NB4 (cell line): ENCODE measurements around the gene CNTN4.

ENCODE experiments used
- DNase-seq: peaks from one replicate; pipeline ENCODE4 v3.0.0; 2010; ENCODE audit warnings: low read depth
- H3K4me3 ChIP-seq: one replicate; pipeline ENCODE4 v1.5.1; 2011; ENCODE audit warnings: mild to moderate bottlenecking, low read depth, low read length, moderate library complexity
- MYC ChIP-seq: IDR thresholded peaks from 2 replicates; pipeline ENCODE4 v1.6.1; 2011; ENCODE audit warnings: low read depth, low read length
- POLR2A ChIP-seq: IDR thresholded peaks from 2 replicates; pipeline ENCODE4 v1.6.1; 2011; ENCODE audit warnings: mild to moderate bottlenecking; ENCODE audit not compliant: insufficient read length; ENCODE audit errors: extremely low read depth
- TF ChIP-seq, protein P1 (sequence below): IDR thresholded peaks from one replicate; pipeline ENCODE4 v1.5.1; 2012; ENCODE audit warnings: low read depth, low read length
- TF ChIP-seq, protein P2 (sequence below): IDR thresholded peaks from 2 replicates; pipeline ENCODE4 v1.6.1; 2011; ENCODE audit warnings: low read depth, low read length

CNTN4 gene

GRCh38 chr3:3037156-3037555 lies 938.5 kb downstream of the CNTN4 start:
- TF ChIP-seq, protein P1, sequence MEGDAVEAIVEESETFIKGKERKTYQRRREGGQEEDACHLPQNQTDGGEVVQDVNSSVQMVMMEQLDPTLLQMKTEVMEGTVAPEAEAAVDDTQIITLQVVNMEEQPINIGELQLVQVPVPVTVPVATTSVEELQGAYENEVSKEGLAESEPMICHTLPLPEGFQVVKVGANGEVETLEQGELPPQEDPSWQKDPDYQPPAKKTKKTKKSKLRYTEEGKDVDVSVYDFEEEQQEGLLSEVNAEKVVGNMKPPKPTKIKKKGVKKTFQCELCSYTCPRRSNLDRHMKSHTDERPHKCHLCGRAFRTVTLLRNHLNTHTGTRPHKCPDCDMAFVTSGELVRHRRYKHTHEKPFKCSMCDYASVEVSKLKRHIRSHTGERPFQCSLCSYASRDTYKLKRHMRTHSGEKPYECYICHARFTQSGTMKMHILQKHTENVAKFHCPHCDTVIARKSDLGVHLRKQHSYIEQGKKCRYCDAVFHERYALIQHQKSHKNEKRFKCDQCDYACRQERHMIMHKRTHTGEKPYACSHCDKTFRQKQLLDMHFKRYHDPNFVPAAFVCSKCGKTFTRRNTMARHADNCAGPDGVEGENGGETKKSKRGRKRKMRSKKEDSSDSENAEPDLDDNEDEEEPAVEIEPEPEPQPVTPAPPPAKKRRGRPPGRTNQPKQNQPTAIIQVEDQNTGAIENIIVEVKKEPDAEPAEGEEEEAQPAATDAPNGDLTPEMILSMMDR: no peak
- TF ChIP-seq, protein P2, sequence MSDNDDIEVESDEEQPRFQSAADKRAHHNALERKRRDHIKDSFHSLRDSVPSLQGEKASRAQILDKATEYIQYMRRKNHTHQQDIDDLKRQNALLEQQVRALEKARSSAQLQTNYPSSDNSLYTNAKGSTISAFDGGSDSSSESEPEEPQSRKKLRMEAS: no peak
- TF ChIP-seq MYC (no peak), POLR2A (no peak)
- DNase-seq: no peak
- H3K4me3 ChIP-seq: no peak overlapping the region

DNA sequence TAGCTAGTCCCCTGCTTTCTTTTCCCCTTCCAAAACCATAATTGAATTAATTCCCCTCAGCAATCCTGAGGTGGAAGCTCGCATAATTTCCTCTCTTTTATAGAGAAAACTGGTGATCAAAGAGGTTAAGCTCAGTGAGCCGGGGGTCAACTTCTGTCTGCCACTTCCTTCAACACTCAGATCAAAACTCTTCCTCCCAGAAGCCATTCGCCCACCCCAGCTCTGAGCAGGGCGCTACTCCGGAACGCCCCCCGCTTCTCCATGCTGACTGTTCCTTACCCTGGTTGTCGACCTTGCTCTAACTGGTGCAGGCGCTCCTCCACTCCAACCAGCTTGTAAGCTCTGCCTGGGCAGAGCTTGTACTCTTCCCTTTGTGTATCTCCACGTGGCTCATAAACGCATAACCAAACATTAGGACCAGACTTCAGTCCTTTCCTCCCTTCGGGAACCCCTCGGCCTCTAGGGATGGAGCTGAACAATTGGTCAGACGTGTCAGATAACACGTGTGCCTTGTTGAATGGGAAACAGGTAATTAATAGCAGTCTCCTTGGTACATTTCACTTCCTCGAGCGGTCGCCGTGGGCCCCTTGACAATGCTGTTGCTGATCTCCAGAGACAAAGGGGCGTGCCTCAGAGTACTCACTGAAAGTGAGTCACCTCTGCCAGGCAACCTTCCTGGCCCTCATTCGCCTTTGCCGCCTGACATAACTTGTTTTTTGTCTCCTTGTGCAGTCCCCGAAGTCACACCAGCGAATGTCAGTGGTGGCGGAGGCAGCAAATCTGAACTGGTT lies 939.7 kb downstream of the CNTN4 start:
- no peak overlapping the region for H3K4me3 ChIP-seq
- TF ChIP-seq, protein P2: no peak
- TF ChIP-seq, protein P1: no peak
- TF ChIP-seq POLR2A (no peak), MYC (no peak)
- peak; percentile 9 for DNase-seq

- TF ChIP-seq, protein P2: no peak
- H3K4me3 ChIP-seq: no peak overlapping the region
- DNase-seq: no peak
Observed at GRCh38 chr3:3053974-3054373, 955.3 kb downstream of the CNTN4 start.

- no peak for DNase-seq
- no peak for TF ChIP-seq POLR2A
- TF ChIP-seq, protein P1: no peak
- TF ChIP-seq, protein P2: no peak
- no peak for TF ChIP-seq MYC
- H3K4me3 ChIP-seq: no peak overlapping the region
Observed at GRCh38 chr3:3059645-3060044, 961.0 kb downstream of the CNTN4 start.

- TF ChIP-seq POLR2A (no peak), MYC (no peak)
- TF ChIP-seq, protein P1: no peak
- TF ChIP-seq, protein P2: no peak
Observed at GRCh38 chr3:3064297-3064696, 965.6 kb downstream of the CNTN4 start.

GRCh38 chr3:3065876-3066275 lies 967.2 kb downstream of the CNTN4 start:
- DNase-seq: no peak
- TF ChIP-seq POLR2A (no peak), MYC (no peak)
- TF ChIP-seq, protein P1: no peak
- TF ChIP-seq, protein P2: no peak
- no peak overlapping the region for H3K4me3 ChIP-seq

More at GRCh38 chr3:3064297-3064696, 965.6 kb downstream of the CNTN4 start:
- DNase-seq: no peak
- no peak overlapping the region for H3K4me3 ChIP-seq
